ENCODE results near the gene GPSM3. TPM values are rescaled to one million over a fixed set of nuclear protein-coding genes. Genes with fewer than 3 reads are reported as not detected.

GPSM3 gene
- polyA plus RNA-seq, 1 donor (not counting 4 experiments of a cell fraction or from before 2014, with no cell fraction given) = 3.6 TPM

- TF ChIP-seq, protein P1, sequence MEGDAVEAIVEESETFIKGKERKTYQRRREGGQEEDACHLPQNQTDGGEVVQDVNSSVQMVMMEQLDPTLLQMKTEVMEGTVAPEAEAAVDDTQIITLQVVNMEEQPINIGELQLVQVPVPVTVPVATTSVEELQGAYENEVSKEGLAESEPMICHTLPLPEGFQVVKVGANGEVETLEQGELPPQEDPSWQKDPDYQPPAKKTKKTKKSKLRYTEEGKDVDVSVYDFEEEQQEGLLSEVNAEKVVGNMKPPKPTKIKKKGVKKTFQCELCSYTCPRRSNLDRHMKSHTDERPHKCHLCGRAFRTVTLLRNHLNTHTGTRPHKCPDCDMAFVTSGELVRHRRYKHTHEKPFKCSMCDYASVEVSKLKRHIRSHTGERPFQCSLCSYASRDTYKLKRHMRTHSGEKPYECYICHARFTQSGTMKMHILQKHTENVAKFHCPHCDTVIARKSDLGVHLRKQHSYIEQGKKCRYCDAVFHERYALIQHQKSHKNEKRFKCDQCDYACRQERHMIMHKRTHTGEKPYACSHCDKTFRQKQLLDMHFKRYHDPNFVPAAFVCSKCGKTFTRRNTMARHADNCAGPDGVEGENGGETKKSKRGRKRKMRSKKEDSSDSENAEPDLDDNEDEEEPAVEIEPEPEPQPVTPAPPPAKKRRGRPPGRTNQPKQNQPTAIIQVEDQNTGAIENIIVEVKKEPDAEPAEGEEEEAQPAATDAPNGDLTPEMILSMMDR (optimal IDR thresholded peaks at IDR 0.05 in 1 of 3, IDR thresholded peaks at IDR 0.05 in 1 of 3, conservative IDR thresholded peaks at IDR 0.05 in 1 of 3; ENCODE audit: extremely low read depth in 1 of 3, insufficient read depth in 2 of 3, low read length in 3 of 3) = no peak
- no peak for TF ChIP-seq EZH2 (IDR thresholded peaks at IDR 0.05; ENCODE audit: low read length)
- dilution Hi-C loops (cut with MboI; ENCODE audit: extremely low pct_ligation_motif_present, low sequenced_read_pairs) = no loop called here
- H2AFZ ChIP-seq (ENCODE audit: control insufficient read depth, low read length) = no peak overlapping the region
- H3K4me3 ChIP-seq (ENCODE audit: control insufficient read depth in 2 of 3, extremely low read depth in 1 of 3, insufficient read depth in 2 of 3, low read depth in 1 of 3, low read length in 3 of 3) = no peak overlapping the region
- H3K27ac ChIP-seq (ENCODE audit: control insufficient read depth, insufficient read depth, low read length) = no peak overlapping the region
- no peaks in the 10 kb centered on the region for H4K20me1 ChIP-seq (ENCODE audit: control insufficient read depth, extremely low read depth, insufficient read depth, low read length)
- H3K79me2 ChIP-seq (ENCODE audit: control insufficient read depth, insufficient read depth, low read length) = peaks cover 9% of the 10 kb centered on the region
- no peak for DNase-seq (ENCODE audit: low read depth, low spot score)
- no peak for FAIRE-seq
- peaks cover 18 to 20% of the 10 kb centered on the region in 2 experiments for H3K36me3 ChIP-seq (ENCODE audit: control insufficient read depth in 2 of 2, extremely low read depth in 1 of 2, insufficient read depth in 2 of 2, low read length in 2 of 2)
- no peak overlapping the region for H3K4me2 ChIP-seq (ENCODE audit: control insufficient read depth, extremely low read depth, insufficient read depth, low read depth, low read length)
- no peaks in the 10 kb centered on the region for H3K9me3 ChIP-seq (ENCODE audit: control insufficient read depth, low read depth, low read length)
- peaks cover 6% of the 10 kb centered on the region for H3K4me1 ChIP-seq (ENCODE audit: control insufficient read depth, extremely low read depth, insufficient read depth, low read length)
- H3K9ac ChIP-seq (ENCODE audit: control insufficient read depth, extremely low read depth, insufficient read depth, low read length) = no peak overlapping the region
- no peaks in the 10 kb centered on the region for H3K27me3 ChIP-seq (ENCODE audit: control insufficient read depth, extremely low read depth, insufficient read depth, low read length)
- no peaks in the 10 kb centered on the region for H3K9me1 ChIP-seq (ENCODE audit: control insufficient read depth, extremely low read depth, insufficient read depth, low read length)
Observed at GRCh38 chr6:32183030-32183429, 9.4 kb downstream of the GPSM3 start.

GRCh38 chr6:32182555-32182981 lies 9.9 kb downstream of the GPSM3 start:
- no peak overlapping the region for H2AFZ ChIP-seq (ENCODE audit: control insufficient read depth, low read length)
- no peaks in the 10 kb centered on the region for H3K27me3 ChIP-seq (ENCODE audit: control insufficient read depth, extremely low read depth, insufficient read depth, low read length)
- TF ChIP-seq, protein P1 (optimal IDR thresholded peaks at IDR 0.05 in 1 of 3, IDR thresholded peaks at IDR 0.05 in 1 of 3, conservative IDR thresholded peaks at IDR 0.05 in 1 of 3; ENCODE audit: extremely low read depth in 1 of 3, insufficient read depth in 2 of 3, low read length in 3 of 3) = no peak
- TF ChIP-seq EZH2 (IDR thresholded peaks at IDR 0.05; ENCODE audit: low read length) = no peak
- H3K79me2 ChIP-seq (ENCODE audit: control insufficient read depth, insufficient read depth, low read length) = peaks cover 7% of the 10 kb centered on the region
- H3K4me3 ChIP-seq (ENCODE audit: control insufficient read depth in 2 of 3, extremely low read depth in 1 of 3, insufficient read depth in 2 of 3, low read depth in 1 of 3, low read length in 3 of 3) = no peak overlapping the region
- H4K20me1 ChIP-seq (ENCODE audit: control insufficient read depth, extremely low read depth, insufficient read depth, low read length) = no peaks in the 10 kb centered on the region
- H3K9me3 ChIP-seq (ENCODE audit: control insufficient read depth, low read depth, low read length) = no peaks in the 10 kb centered on the region
- peaks cover 6% of the 10 kb centered on the region for H3K4me1 ChIP-seq (ENCODE audit: control insufficient read depth, extremely low read depth, insufficient read depth, low read length)
- H3K36me3 ChIP-seq (ENCODE audit: control insufficient read depth in 2 of 2, extremely low read depth in 1 of 2, insufficient read depth in 2 of 2, low read length in 2 of 2) = peaks cover 18 to 19% of the 10 kb centered on the region in 2 experiments
- dilution Hi-C loops (cut with MboI; ENCODE audit: extremely low pct_ligation_motif_present, low sequenced_read_pairs) = no loop called here
- no peak for FAIRE-seq
- DNase-seq (ENCODE audit: low read depth, low spot score) = no peak
- H3K9ac ChIP-seq (ENCODE audit: control insufficient read depth, extremely low read depth, insufficient read depth, low read length) = no peak overlapping the region
- H3K27ac ChIP-seq (ENCODE audit: control insufficient read depth, insufficient read depth, low read length) = no peak overlapping the region
- no peak overlapping the region for H3K4me2 ChIP-seq (ENCODE audit: control insufficient read depth, extremely low read depth, insufficient read depth, low read depth, low read length)
- H3K9me1 ChIP-seq (ENCODE audit: control insufficient read depth, extremely low read depth, insufficient read depth, low read length) = no peaks in the 10 kb centered on the region
